Endothelial cell of umbilical vein (primary cell): Measurements from ENCODE around the gene KCTD2.

Source experiments
- EZH2 ChIP-seq: IDR thresholded peaks from 2 replicates; pipeline ENCODE4 v1.6.1; 2012; ENCODE audit warnings: borderline replicate concordance, low read depth, mild to moderate bottlenecking, moderate library complexity, low read length, inconsistent platforms; ENCODE audit not compliant: severe bottlenecking
- FOS ChIP-seq: IDR thresholded peaks from 2 replicates; pipeline ENCODE4 v1.6.1; 2011; ENCODE audit warnings: mild to moderate bottlenecking, low read length, moderate library complexity, borderline replicate concordance; ENCODE audit not compliant: insufficient read depth
- MYC ChIP-seq: IDR thresholded peaks from one replicate; pipeline ENCODE4 v1.6.1; 2011; ENCODE audit warnings: mild to moderate bottlenecking, low read depth, low read length
- POLR2A ChIP-seq: IDR thresholded peaks from 2 replicates; pipeline ENCODE4 v1.6.1; 2012; ENCODE audit warnings: low read depth, mild to moderate bottlenecking, control low read depth, low read length
- TF ChIP-seq, protein P1 (sequence below), 2 donors: IDR thresholded peaks; 1 replicate in 1 of 2; 2 replicates in 1 of 2; pipeline ENCODE4 v1.5.1; 2011; ENCODE audit warnings: low read length in 2 of 2, mild to moderate bottlenecking in 2 of 2, moderate library complexity in 2 of 2, control low read depth in 1 of 2, inconsistent platforms in 1 of 2, low read depth in 1 of 2; ENCODE audit not compliant: insufficient read depth in 1 of 2; ENCODE audit errors: extremely low read depth in 1 of 2
- TF ChIP-seq, protein P2 (sequence below): IDR thresholded peaks from 2 replicates; pipeline ENCODE4 v1.6.1; 2011; ENCODE audit not compliant: insufficient read depth, insufficient read length

DNA sequence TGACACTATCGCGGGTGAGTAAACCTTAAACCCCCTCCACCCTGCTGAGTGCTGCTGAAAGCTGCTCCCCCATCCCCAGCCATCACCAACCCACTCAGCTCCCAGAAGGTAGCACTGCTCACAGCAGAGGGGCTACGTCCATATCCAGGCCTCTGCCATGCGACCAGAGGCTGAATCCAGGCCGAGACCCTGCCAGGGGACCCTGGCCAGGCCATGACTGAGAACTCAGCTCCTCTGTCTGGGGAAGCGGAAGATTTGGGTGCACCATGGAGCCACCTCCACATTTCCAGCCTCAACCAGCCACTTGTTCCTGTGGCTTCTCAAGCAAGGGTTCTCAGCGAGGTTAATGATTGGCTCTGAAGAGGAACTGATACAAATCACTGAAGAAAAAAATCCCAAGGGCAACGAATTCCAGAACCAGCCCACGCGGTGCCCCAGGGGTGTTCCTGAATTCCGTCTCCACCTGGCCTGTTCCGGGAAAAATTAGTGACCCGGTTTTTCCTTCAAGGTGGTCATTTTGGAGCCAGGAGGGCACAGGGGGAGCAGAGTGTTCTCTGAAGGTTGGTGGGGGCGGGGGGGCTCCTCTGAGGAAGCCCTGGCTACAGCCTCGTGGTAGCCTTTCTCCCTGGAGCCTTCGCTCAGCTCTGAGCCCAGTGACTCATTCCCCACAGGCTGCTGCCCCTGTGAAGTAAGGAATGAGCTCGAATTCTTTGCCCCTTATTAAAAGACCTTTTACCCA, 31.4 kb downstream of the KCTD2 start:
- TF ChIP-seq, protein P1, sequence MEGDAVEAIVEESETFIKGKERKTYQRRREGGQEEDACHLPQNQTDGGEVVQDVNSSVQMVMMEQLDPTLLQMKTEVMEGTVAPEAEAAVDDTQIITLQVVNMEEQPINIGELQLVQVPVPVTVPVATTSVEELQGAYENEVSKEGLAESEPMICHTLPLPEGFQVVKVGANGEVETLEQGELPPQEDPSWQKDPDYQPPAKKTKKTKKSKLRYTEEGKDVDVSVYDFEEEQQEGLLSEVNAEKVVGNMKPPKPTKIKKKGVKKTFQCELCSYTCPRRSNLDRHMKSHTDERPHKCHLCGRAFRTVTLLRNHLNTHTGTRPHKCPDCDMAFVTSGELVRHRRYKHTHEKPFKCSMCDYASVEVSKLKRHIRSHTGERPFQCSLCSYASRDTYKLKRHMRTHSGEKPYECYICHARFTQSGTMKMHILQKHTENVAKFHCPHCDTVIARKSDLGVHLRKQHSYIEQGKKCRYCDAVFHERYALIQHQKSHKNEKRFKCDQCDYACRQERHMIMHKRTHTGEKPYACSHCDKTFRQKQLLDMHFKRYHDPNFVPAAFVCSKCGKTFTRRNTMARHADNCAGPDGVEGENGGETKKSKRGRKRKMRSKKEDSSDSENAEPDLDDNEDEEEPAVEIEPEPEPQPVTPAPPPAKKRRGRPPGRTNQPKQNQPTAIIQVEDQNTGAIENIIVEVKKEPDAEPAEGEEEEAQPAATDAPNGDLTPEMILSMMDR (IDR thresholded peaks at IDR 0.05; ENCODE audit: extremely low read depth in 1 of 2, insufficient read depth in 1 of 2, low read depth in 1 of 2, low read length in 2 of 2): no peak
- TF ChIP-seq POLR2A (no peak), FOS (peak; percentile 13), EZH2 (no peak), MYC (no peak)
- TF ChIP-seq, protein P2, sequence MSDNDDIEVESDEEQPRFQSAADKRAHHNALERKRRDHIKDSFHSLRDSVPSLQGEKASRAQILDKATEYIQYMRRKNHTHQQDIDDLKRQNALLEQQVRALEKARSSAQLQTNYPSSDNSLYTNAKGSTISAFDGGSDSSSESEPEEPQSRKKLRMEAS: no peak
